ENCODE measurements around the gene RFX2. TPM values are rescaled to one million over a fixed set of nuclear protein-coding genes. Genes with fewer than 3 reads are reported as not detected.

RFX2 gene
- total RNA-seq, 2 donors from 2014 or later = 6.6 to 11.0 TPM

- H3K27ac Mint-ChIP-seq = no peak overlapping the region
- no peaks in the 10 kb centered on the region for H3K9me3 Mint-ChIP-seq
- H3K4me1 Mint-ChIP-seq = peaks cover 17% of the 10 kb centered on the region
- Histone ChIP-seq H3K4me3 (ENCODE audit: low read length) (no peak overlapping the region), H3K9me3 (ENCODE audit: control insufficient read depth, low read length) (no peaks in the 10 kb centered on the region), H3K27ac (ENCODE audit: low read depth, low read length) (no peak overlapping the region), H3K36me3 (ENCODE audit: control insufficient read depth, insufficient read depth, low read length) (peaks cover 36% of the 10 kb centered on the region), H3K27me3 (ENCODE audit: control insufficient read depth, insufficient read depth, low read length, poor library complexity, severe bottlenecking) (no peaks in the 10 kb centered on the region), H3K9ac (ENCODE audit: extremely low read depth, low read length, poor library complexity, severe bottlenecking) (no peak overlapping the region), H3K4me1 (ENCODE audit: control insufficient read depth, insufficient read depth, low read length) (peaks cover 6% of the 10 kb centered on the region)
- peaks cover 19% of the 10 kb centered on the region for H3K36me3 Mint-ChIP-seq (ENCODE audit: low read depth)
- no peaks in the 10 kb centered on the region for H3K27me3 Mint-ChIP-seq (ENCODE audit: insufficient read depth)
- no peak overlapping the region for H3K4me3 Mint-ChIP-seq
- no peak for DNase-seq
- WGBS, 2 experiments (ENCODE audit: insufficient coverage in 1 of 2, insufficient read length in 1 of 2) = 94 to 97% methylated on average over 11 to 14 of the region's 15 CpGs
- TF ChIP-seq CTCF (conservative IDR thresholded peaks at IDR 0.05) = no peak
These were observed 136.2 kb downstream of the RFX2 start for GRCh38 chr19:5973867-5974635.

- peaks cover 24% of the 10 kb centered on the region for H3K4me1 Mint-ChIP-seq
- DNase-seq = no peak
- H3K4me3 Mint-ChIP-seq = no peak overlapping the region
- Histone ChIP-seq H3K27me3 (ENCODE audit: control insufficient read depth, insufficient read depth, low read length, poor library complexity, severe bottlenecking) (no peaks in the 10 kb centered on the region), H3K4me1 (ENCODE audit: control insufficient read depth, insufficient read depth, low read length) (peaks cover 9% of the 10 kb centered on the region), H3K9ac (ENCODE audit: extremely low read depth, low read length, poor library complexity, severe bottlenecking) (no peak overlapping the region), H3K4me3 (ENCODE audit: low read length) (no peak overlapping the region), H3K9me3 (ENCODE audit: control insufficient read depth, low read length) (no peaks in the 10 kb centered on the region), H3K27ac (ENCODE audit: low read depth, low read length) (no peak overlapping the region), H3K36me3 (ENCODE audit: control insufficient read depth, insufficient read depth, low read length) (peaks cover 36% of the 10 kb centered on the region)
- TF ChIP-seq CTCF (conservative IDR thresholded peaks at IDR 0.05) = no peak
- H3K9me3 Mint-ChIP-seq = no peaks in the 10 kb centered on the region
- 95 to 100% methylated on average over 1 to 5 of the region's 5 CpGs for WGBS, 2 experiments (ENCODE audit: insufficient coverage in 1 of 2, insufficient read length in 1 of 2)
- H3K36me3 Mint-ChIP-seq (ENCODE audit: low read depth) = peaks cover 19% of the 10 kb centered on the region
- H3K27ac Mint-ChIP-seq = no peak overlapping the region
- H3K27me3 Mint-ChIP-seq (ENCODE audit: insufficient read depth) = no peaks in the 10 kb centered on the region
These were observed 136.9 kb downstream of the RFX2 start for GRCh38 chr19:5973376-5973775.

DNA sequence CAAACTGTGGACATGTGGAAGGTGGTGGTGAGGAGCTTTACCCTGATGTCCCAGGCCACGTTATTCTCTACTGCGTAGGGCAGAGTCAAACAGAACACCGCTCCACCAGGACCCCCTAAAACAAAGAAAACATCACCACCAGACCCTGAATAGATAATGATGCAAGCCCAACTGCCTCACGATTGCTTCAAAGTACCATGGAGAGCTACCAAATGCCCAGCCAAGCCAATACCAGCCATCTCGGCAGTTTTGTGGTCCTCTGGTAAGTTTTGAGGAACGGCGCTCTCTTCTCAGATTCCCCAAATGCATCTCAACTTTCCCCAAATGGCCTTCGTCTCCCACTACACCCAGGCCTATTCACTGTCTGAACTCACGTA lies 138.0 kb downstream of the RFX2 start:
- no peak overlapping the region for H3K27ac Mint-ChIP-seq
- Histone ChIP-seq H3K36me3 (ENCODE audit: control insufficient read depth, insufficient read depth, low read length) (peaks cover 40% of the 10 kb centered on the region), H3K9ac (ENCODE audit: extremely low read depth, low read length, poor library complexity, severe bottlenecking) (no peak overlapping the region), H3K27me3 (ENCODE audit: control insufficient read depth, insufficient read depth, low read length, poor library complexity, severe bottlenecking) (no peaks in the 10 kb centered on the region), H3K27ac (ENCODE audit: low read depth, low read length) (no peak overlapping the region), H3K4me3 (ENCODE audit: low read length) (no peak overlapping the region), H3K4me1 (ENCODE audit: control insufficient read depth, insufficient read depth, low read length) (peaks cover 12% of the 10 kb centered on the region), H3K9me3 (ENCODE audit: control insufficient read depth, low read length) (no peaks in the 10 kb centered on the region)
- no peak for TF ChIP-seq CTCF (conservative IDR thresholded peaks at IDR 0.05)
- H3K36me3 Mint-ChIP-seq (ENCODE audit: low read depth) = peaks cover 19% of the 10 kb centered on the region
- H3K9me3 Mint-ChIP-seq = no peaks in the 10 kb centered on the region
- DNase-seq = no peak
- no peaks in the 10 kb centered on the region for H3K27me3 Mint-ChIP-seq (ENCODE audit: insufficient read depth)
- peaks cover 30% of the 10 kb centered on the region for H3K4me1 Mint-ChIP-seq
- 86 to 96% methylated on average over 5 to 9 of the region's 9 CpGs for WGBS, 2 experiments (ENCODE audit: insufficient coverage in 1 of 2, insufficient read length in 1 of 2)
- no peak overlapping the region for H3K4me3 Mint-ChIP-seq

All from endodermal cell (in vitro differentiated cells).